Erythroblast (primary cell): ENCODE results near the gene PGLYRP4.

Experiments
- GATA1 ChIP-seq: IDR thresholded peaks from 2 replicates; pipeline ENCODE4 v1.6.1; 2011; ENCODE audit warnings: low read depth, mild to moderate bottlenecking, control low read depth, low read length, moderate library complexity
- POLR2A ChIP-seq: IDR thresholded peaks from 2 replicates; pipeline ENCODE4 v1.6.1; 2011; ENCODE audit warnings: mild to moderate bottlenecking, low read length

DNA sequence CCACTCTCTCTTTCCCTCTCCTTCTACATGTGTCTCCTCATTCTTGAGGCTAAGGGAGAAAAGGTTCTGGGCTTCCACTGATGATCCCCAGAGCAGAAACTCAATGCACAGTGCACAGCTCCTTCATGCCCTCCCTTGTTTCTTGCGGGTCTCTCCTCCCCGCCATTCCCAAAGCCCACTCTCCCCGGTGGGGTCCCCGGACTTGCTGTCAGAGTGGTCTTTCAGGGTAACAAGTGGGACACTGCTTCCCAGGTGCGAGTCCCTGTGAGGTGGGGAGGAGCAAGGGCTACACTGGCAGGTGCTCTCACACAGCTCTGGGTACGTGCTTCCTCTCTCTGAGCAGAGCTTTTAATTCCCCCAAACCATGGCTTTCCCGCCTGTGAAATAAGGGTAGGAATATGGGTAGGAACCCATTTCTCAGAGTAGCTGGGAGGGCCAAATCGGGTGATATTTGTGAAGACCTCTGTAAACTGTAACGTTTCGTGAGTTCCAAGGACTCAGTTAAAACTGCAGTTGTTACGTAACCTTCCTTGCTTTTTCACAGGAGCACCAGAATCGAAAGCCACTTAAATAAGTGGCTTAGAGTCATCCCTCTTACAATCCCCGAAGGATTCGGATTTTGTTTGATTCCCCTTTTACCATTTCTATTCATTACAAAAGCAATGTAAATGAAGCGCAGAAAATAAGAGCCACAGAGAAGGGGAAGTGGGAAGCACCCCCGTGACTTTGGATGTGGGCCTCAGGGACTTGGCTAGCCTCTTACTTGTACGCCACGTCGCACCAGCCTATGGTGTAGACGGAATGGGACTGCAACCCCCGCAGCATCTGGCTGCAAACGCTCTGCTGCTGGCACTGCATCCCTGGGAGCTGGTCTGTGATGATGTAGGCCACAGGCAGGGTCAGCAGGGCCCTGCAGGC, 42.1 kb downstream of the PGLYRP4 start:
- TF ChIP-seq POLR2A, result no peak
- TF ChIP-seq GATA1, result no peak
